Measurements from ENCODE around the gene CTNNA1. TPM values are rescaled to one million over a fixed set of nuclear protein-coding genes. Genes with fewer than 3 reads are reported as not detected.
"Not testable (repeated sequence)": the region's sequence is repeated elsewhere in the genome, so short reads cannot be mapped to it uniquely, and the experiment has no call there.

The CTNNA1 gene
- 371 and 498 TPM in 2 replicates for total RNA-seq (ENCODE audit: low replicate concordance)
- long read RNA-seq, transcript CTNNA1-244 (19 exons, 3,831 nt) = minor isoform, 12 of 2,077 reads
- long read RNA-seq, transcript CTNNA1-236 (2 exons, 2,044 nt) = minor isoform, 10 of 2,077 reads
- long read RNA-seq, transcript CTNNA1-201 (18 exons, 3,756 nt) = major isoform, 1,655 of 2,077 reads
- long read RNA-seq, partial matches to known transcripts = 305 of 2,077 reads
- long read RNA-seq, other reads (novel, unspliced or antisense) = 92 of 2,077 reads

GRCh38 chr5:138752951-138753793, at the start of gene CTNNA1:
CTNNA1 (plus strand) TSS chr5:138753425; CDS start chr5:138781925, 28,500 bp downstream.
- Mint-ChIP-seq H3K27me3 (no peaks in the 10 kb centered on the region), H3K4me1 (ENCODE audit: unreplicated experiment) (peaks cover 40% of the 10 kb centered on the region), H3K9me3 (peaks cover 5% of the 10 kb centered on the region), H3K4me3 (peak within 1 kb of the TSS; percentile 95), H3K27ac (peak within 1 kb of the TSS; percentile 98), H3K36me3 (peaks cover 31% of the 10 kb centered on the region)
- TF ChIP-seq, protein P1, sequence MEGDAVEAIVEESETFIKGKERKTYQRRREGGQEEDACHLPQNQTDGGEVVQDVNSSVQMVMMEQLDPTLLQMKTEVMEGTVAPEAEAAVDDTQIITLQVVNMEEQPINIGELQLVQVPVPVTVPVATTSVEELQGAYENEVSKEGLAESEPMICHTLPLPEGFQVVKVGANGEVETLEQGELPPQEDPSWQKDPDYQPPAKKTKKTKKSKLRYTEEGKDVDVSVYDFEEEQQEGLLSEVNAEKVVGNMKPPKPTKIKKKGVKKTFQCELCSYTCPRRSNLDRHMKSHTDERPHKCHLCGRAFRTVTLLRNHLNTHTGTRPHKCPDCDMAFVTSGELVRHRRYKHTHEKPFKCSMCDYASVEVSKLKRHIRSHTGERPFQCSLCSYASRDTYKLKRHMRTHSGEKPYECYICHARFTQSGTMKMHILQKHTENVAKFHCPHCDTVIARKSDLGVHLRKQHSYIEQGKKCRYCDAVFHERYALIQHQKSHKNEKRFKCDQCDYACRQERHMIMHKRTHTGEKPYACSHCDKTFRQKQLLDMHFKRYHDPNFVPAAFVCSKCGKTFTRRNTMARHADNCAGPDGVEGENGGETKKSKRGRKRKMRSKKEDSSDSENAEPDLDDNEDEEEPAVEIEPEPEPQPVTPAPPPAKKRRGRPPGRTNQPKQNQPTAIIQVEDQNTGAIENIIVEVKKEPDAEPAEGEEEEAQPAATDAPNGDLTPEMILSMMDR (conservative IDR thresholded peaks at IDR 0.05) = no peak
- DNase-seq (ENCODE audit: extremely low spot score, unreplicated experiment) = peak; percentile 83

GRCh38 chr5:138703777-138704176, 49.4 kb upstream of the CTNNA1 start:
- peaks cover 35% of the 10 kb centered on the region for H3K4me1 Mint-ChIP-seq (ENCODE audit: unreplicated experiment)
- H3K27me3 Mint-ChIP-seq = not testable (repeated sequence)

DNA sequence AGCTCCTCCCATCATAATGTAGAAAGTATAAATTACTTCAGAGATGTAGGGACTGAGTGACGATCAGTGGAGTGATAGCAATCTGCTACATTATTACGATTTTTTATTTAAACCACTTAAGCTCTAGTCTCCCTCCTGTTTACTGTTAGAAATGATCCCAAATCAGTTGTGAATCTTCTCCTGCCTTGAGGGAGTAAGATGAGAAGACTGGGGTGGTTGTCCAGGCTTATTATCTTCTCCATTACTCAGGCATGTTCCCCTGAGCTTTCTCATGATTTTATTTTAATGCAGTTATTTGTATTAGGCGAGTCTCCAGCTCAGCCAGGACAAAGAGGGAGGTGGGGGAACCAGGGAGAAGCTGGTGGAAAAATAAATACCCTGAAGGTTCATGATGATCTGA, 48.2 kb upstream of the CTNNA1 start:
- TF ChIP-seq, protein P1 (conservative IDR thresholded peaks at IDR 0.05) = no peak
- peak overlapping the region; percentile 73 for H3K27ac Mint-ChIP-seq
- H3K9me3 Mint-ChIP-seq = no peaks in the 10 kb centered on the region
- no peaks in the 10 kb centered on the region for H3K36me3 Mint-ChIP-seq
- H3K27me3 Mint-ChIP-seq = no peaks in the 10 kb centered on the region
- no peak overlapping the region for H3K4me3 Mint-ChIP-seq
- no peak for DNase-seq (ENCODE audit: extremely low spot score, unreplicated experiment)
- H3K4me1 Mint-ChIP-seq (ENCODE audit: unreplicated experiment) = peaks cover 44% of the 10 kb centered on the region

More at GRCh38 chr5:138703777-138704176, 49.4 kb upstream of the CTNNA1 start:
- H3K9me3 Mint-ChIP-seq; H3K27ac Mint-ChIP-seq; H3K36me3 Mint-ChIP-seq; DNase-seq (ENCODE audit: extremely low spot score, unreplicated experiment); H3K4me3 Mint-ChIP-seq: not testable (repeated sequence)

GRCh38 chr5:138705567-138705966, 47.7 kb upstream of the CTNNA1 start:
- Mint-ChIP-seq H3K9me3 (no peaks in the 10 kb centered on the region), H3K27ac (no peak overlapping the region), H3K4me3 (no peak overlapping the region), H3K4me1 (ENCODE audit: unreplicated experiment) (peaks cover 44% of the 10 kb centered on the region), H3K27me3 (no peaks in the 10 kb centered on the region), H3K36me3 (no peaks in the 10 kb centered on the region)
- no peak for DNase-seq (ENCODE audit: extremely low spot score, unreplicated experiment)
- TF ChIP-seq, protein P1 (conservative IDR thresholded peaks at IDR 0.05) = no peak

- TF ChIP-seq, protein P1 (conservative IDR thresholded peaks at IDR 0.05) = no peak
- Mint-ChIP-seq H3K27ac (no peak overlapping the region), H3K4me3 (no peak overlapping the region), H3K9me3 (no peaks in the 10 kb centered on the region), H3K36me3 (no peaks in the 10 kb centered on the region), H3K4me1 (ENCODE audit: unreplicated experiment) (peaks cover 44% of the 10 kb centered on the region), H3K27me3 (no peaks in the 10 kb centered on the region)
- DNase-seq (ENCODE audit: extremely low spot score, unreplicated experiment) = no peak
These were observed 46.4 kb upstream of the CTNNA1 start for GRCh38 chr5:138706655-138707480.

Data from type B pancreatic cell (in vitro differentiated cells).